ENCODE data around the gene RASGEF1B. TPM values are rescaled to one million over a fixed set of nuclear protein-coding genes. Genes with fewer than 3 reads are reported as not detected.

The RASGEF1B gene
- total and polyA plus RNA-seq, 4 donors = 16.0 to 62.0 (median 27.1) TPM

GRCh38 chr4:81504112-81505003 is 32.7 kb upstream of the RASGEF1B start:
- no peak overlapping the region for H3K9ac ChIP-seq (ENCODE audit: insufficient read depth in 1 of 2, low read length in 2 of 2)
- ATAC-seq (ENCODE audit: insufficient read depth, low FRiP score) = peak; percentile 22
- H3K4me1 ChIP-seq (ENCODE audit: control insufficient read depth in 5 of 5, insufficient read depth in 5 of 5, low read length in 5 of 5) = peaks cover 6 to 52% (median 14%) of the 10 kb centered on the region in 5 donors
- no peak for TF ChIP-seq CTCF (IDR thresholded peaks at IDR 0.05; ENCODE audit: control extremely low read depth, extremely low read depth)
- 75 to 80% methylated on average over 6 of the region's 6 CpGs for WGBS, 2 donors
- no peaks in the 10 kb centered on the region for H3K9me3 ChIP-seq (ENCODE audit: control insufficient read depth in 4 of 4, insufficient read depth in 3 of 4, low read length in 3 of 4)
- DNase-seq = no peak
- H3K27ac ChIP-seq (ENCODE audit: low read depth in 1 of 2, low read length in 1 of 2) = peak overlapping the region in 1 of 2 donors; percentile 84
- no peaks in the 10 kb centered on the region for H3K27me3 ChIP-seq (ENCODE audit: control insufficient read depth in 3 of 3, insufficient read depth in 3 of 3, low read length in 2 of 3)
- no peaks in the 10 kb centered on the region for H3K36me3 ChIP-seq (ENCODE audit: control insufficient read depth in 4 of 4, insufficient read depth in 4 of 4, low read length in 4 of 4)
- H3K4me3 ChIP-seq = no peak overlapping the region

GRCh38 chr4:81503586-81503985 is 31.9 kb upstream of the RASGEF1B start:
- TF ChIP-seq CTCF (IDR thresholded peaks at IDR 0.05; ENCODE audit: control extremely low read depth, extremely low read depth) = no peak
- ATAC-seq (ENCODE audit: insufficient read depth, low FRiP score) (no peak), DNase-seq (peak in 1 of 3 donors; percentile 45)
- Histone ChIP-seq H3K27me3 (ENCODE audit: control insufficient read depth in 3 of 3, insufficient read depth in 3 of 3, low read length in 2 of 3) (no peaks in the 10 kb centered on the region), H3K4me1 (ENCODE audit: control insufficient read depth in 5 of 5, insufficient read depth in 5 of 5, low read length in 5 of 5) (peaks cover 6 to 46% (median 14%) of the 10 kb centered on the region in 5 donors), H3K36me3 (ENCODE audit: control insufficient read depth in 4 of 4, insufficient read depth in 4 of 4, low read length in 4 of 4) (no peaks in the 10 kb centered on the region), H3K9me3 (ENCODE audit: control insufficient read depth in 4 of 4, insufficient read depth in 3 of 4, low read length in 3 of 4) (no peaks in the 10 kb centered on the region), H3K27ac (ENCODE audit: low read depth in 1 of 2, low read length in 1 of 2) (no peak overlapping the region), H3K4me3 (no peak overlapping the region), H3K9ac (ENCODE audit: insufficient read depth in 1 of 2, low read length in 2 of 2) (no peak overlapping the region)
- 88 to 94% methylated on average over 4 of the region's 4 CpGs for WGBS, 2 donors

GRCh38 chr4:81502564-81502963 is 30.9 kb upstream of the RASGEF1B start:
- peaks cover 6 to 37% (median 14%) of the 10 kb centered on the region in 5 donors for H3K4me1 ChIP-seq (ENCODE audit: control insufficient read depth in 5 of 5, insufficient read depth in 5 of 5, low read length in 5 of 5)
- no peak overlapping the region for H3K27ac ChIP-seq (ENCODE audit: low read depth in 1 of 2, low read length in 1 of 2)
- no peaks in the 10 kb centered on the region for H3K36me3 ChIP-seq (ENCODE audit: control insufficient read depth in 4 of 4, insufficient read depth in 4 of 4, low read length in 4 of 4)
- 87 to 90% methylated on average over 4 of the region's 4 CpGs for WGBS, 2 donors
- TF ChIP-seq CTCF (IDR thresholded peaks at IDR 0.05; ENCODE audit: control extremely low read depth, extremely low read depth) = no peak
- no peak overlapping the region for H3K9ac ChIP-seq (ENCODE audit: insufficient read depth in 1 of 2, low read length in 2 of 2)
- H3K9me3 ChIP-seq (ENCODE audit: control insufficient read depth in 4 of 4, insufficient read depth in 3 of 4, low read length in 3 of 4) = peaks cover 0 to 3% (median 0%) of the 10 kb centered on the region in 4 donors
- ATAC-seq (ENCODE audit: insufficient read depth, low FRiP score) = no peak
- DNase-seq = no peak
- no peak overlapping the region for H3K4me3 ChIP-seq
- no peaks in the 10 kb centered on the region for H3K27me3 ChIP-seq (ENCODE audit: control insufficient read depth in 3 of 3, insufficient read depth in 3 of 3, low read length in 2 of 3)

Data from lung (tissue), 12 donors.